Osteoblast (primary cell): ENCODE measurements around the gene OR52N5. TPM values are rescaled to one million over a fixed set of nuclear protein-coding genes. Genes with fewer than 3 reads are reported as not detected.

Experiments used
- DNase-seq: peaks from one replicate; pipeline ENCODE4 v3.0.0; 2011; ENCODE audit warnings: low spot score, mixed read lengths; ENCODE audit not compliant: insufficient read length; ENCODE audit errors: missing footprints
- H2AFZ ChIP-seq: 2 replicates; pipeline ENCODE4 v1.6.0; 2011; ENCODE audit warnings: mild to moderate bottlenecking, low read length
- H3K27ac ChIP-seq: 2 replicates; pipeline ENCODE4 v1.5.1; 2011; ENCODE audit warnings: mild to moderate bottlenecking, low read depth, low read length, moderate library complexity
- H3K27me3 ChIP-seq: 2 replicates; pipeline ENCODE4 v1.6.0; 2012; ENCODE audit warnings: mild to moderate bottlenecking, control low read depth, inconsistent platforms, low read length, moderate library complexity; ENCODE audit not compliant: insufficient read depth
- H3K36me3 ChIP-seq: 2 replicates; pipeline ENCODE4 v1.5.1; 2011; ENCODE audit warnings: mild to moderate bottlenecking, low read length, control low read depth, moderate library complexity; ENCODE audit not compliant: insufficient read depth
- H3K4me1 ChIP-seq: 2 replicates; pipeline ENCODE4 v1.5.1; 2011; ENCODE audit warnings: mild to moderate bottlenecking, low read length, control low read depth, moderate library complexity; ENCODE audit not compliant: insufficient read depth
- H3K4me2 ChIP-seq: 2 replicates; pipeline ENCODE4 v1.6.0; 2011; ENCODE audit warnings: mild to moderate bottlenecking, low read length; ENCODE audit not compliant: insufficient read depth
- H3K4me3 ChIP-seq: fragments of 200-600 bp; sonication (generic); 3 replicates; pipeline ENCODE4 v1.5.1; 2012; ENCODE audit warnings: mild to moderate bottlenecking, low read length, inconsistent platforms; ENCODE audit not compliant: insufficient read depth
- H3K79me2 ChIP-seq: 2 replicates; pipeline ENCODE4 v1.6.0; 2012; ENCODE audit warnings: mild to moderate bottlenecking, low read length, control low read depth, inconsistent platforms; ENCODE audit not compliant: insufficient read depth
- H3K9me3 ChIP-seq: 2 replicates; pipeline ENCODE4 v1.5.1; 2011; ENCODE audit warnings: low read depth, low read length, control low read depth
- H4K20me1 ChIP-seq: 2 replicates; pipeline ENCODE4 v1.6.0; 2012; ENCODE audit warnings: mild to moderate bottlenecking, low read length, control low read depth; ENCODE audit not compliant: insufficient read depth
- total RNA-seq: library from RNA; depleted of rRNA; stranded (reverse); fragments of >200 nt; gene quantifications from 2 replicates; pipeline ENCODE4 v1.2.3, GENCODE V29; 2012
- TF ChIP-seq, protein P1 (sequence below): IDR thresholded peaks from 2 replicates; pipeline ENCODE4 v1.5.1; 2011; ENCODE audit warnings: mild to moderate bottlenecking, low read depth, low read length, moderate library complexity; ENCODE audit errors: extremely low read depth

The OR52N5 gene
- total RNA-seq, 1 donor = not detected

DNA sequence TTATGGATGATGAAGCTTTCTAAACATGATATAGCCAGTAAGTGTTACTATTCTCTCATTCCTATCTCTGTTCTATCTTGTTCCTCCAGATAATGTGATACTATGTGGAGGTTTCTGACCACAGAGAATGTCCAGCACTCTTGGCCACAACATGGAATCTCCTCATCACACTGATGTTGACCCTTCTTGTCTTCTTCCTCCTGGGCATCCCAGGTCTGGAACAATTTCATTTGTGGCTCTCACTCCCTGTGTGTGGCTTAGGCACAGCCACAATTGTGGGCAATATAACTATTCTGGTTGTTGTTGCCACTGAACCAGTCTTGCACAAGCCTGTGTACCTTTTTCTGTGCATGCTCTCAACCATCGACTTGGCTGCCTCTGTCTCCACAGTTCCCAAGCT lies 56.8 kb downstream of the OR52N5 start:
- Histone ChIP-seq H3K79me2 (no peaks in the 10 kb centered on the region), H2AFZ (no peak overlapping the region), H3K4me3 (no peak overlapping the region), H4K20me1 (no peaks in the 10 kb centered on the region), H3K27me3 (peaks cover 4% of the 10 kb centered on the region), H3K4me1 (no peaks in the 10 kb centered on the region), H3K4me2 (no peak overlapping the region), H3K9me3 (no peaks in the 10 kb centered on the region), H3K27ac (no peak overlapping the region), H3K36me3 (no peaks in the 10 kb centered on the region)
- TF ChIP-seq, protein P1, sequence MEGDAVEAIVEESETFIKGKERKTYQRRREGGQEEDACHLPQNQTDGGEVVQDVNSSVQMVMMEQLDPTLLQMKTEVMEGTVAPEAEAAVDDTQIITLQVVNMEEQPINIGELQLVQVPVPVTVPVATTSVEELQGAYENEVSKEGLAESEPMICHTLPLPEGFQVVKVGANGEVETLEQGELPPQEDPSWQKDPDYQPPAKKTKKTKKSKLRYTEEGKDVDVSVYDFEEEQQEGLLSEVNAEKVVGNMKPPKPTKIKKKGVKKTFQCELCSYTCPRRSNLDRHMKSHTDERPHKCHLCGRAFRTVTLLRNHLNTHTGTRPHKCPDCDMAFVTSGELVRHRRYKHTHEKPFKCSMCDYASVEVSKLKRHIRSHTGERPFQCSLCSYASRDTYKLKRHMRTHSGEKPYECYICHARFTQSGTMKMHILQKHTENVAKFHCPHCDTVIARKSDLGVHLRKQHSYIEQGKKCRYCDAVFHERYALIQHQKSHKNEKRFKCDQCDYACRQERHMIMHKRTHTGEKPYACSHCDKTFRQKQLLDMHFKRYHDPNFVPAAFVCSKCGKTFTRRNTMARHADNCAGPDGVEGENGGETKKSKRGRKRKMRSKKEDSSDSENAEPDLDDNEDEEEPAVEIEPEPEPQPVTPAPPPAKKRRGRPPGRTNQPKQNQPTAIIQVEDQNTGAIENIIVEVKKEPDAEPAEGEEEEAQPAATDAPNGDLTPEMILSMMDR = no peak
- DNase-seq = no peak

Other genes starting within 250 kb of the OR52N5 start
- gene OR52H1, start 234.8 kb downstream of the OR52N5 start, total RNA-seq = 0.29 and 0.36 TPM in 2 replicates
- not detected in 2 replicates for gene OR52B6, start 202.5 kb downstream of the OR52N5 start, total RNA-seq
- 3.6 and 3.8 TPM in 2 replicates for gene TRIM6, start 186.7 kb downstream of the OR52N5 start, total RNA-seq
- 8.3 and 10.3 TPM in 2 replicates for gene TRIM34, start 158.4 kb downstream of the OR52N5 start, total RNA-seq
- 25.9 and 29.7 TPM in 2 replicates for gene TRIM5, start 98.3 kb downstream of the OR52N5 start, total RNA-seq
- 152 and 185 TPM in 2 replicates for gene TRIM22, start 93.6 kb downstream of the OR52N5 start, total RNA-seq
- under 0.01 TPM in 1 of 2 replicates, not detected in the other for gene OR56B1, start 46.9 kb downstream of the OR52N5 start, total RNA-seq
- gene OR52N4, start 29.1 kb downstream of the OR52N5 start, total RNA-seq = not detected in 2 replicates
- 0.36 TPM in 1 of 2 replicates, not detected in the other for gene OR52N1, start 7.9 kb upstream of the OR52N5 start, total RNA-seq
- gene OR52N2, start 25.6 kb upstream of the OR52N5 start, total RNA-seq = not detected in 2 replicates
- 1.4 TPM in 1 of 2 replicates, not detected in the other for gene OR52E6, start 58.5 kb upstream of the OR52N5 start, total RNA-seq
- gene OR52E8, start 74.3 kb upstream of the OR52N5 start, total RNA-seq = 0.36 TPM in 1 of 2 replicates, not detected in the other
- not detected in 2 replicates for gene OR52E4, start 97.3 kb upstream of the OR52N5 start, total RNA-seq
- not detected in 2 replicates for gene OR52E5, start 109.9 kb upstream of the OR52N5 start, total RNA-seq
- not detected in 2 replicates for gene OR56A3, start 158.9 kb upstream of the OR52N5 start, total RNA-seq
- gene OR56A5, start 185.1 kb upstream of the OR52N5 start, total RNA-seq = not detected in 2 replicates
- not detected in 2 replicates for gene OR52L1, start 203.6 kb upstream of the OR52N5 start, total RNA-seq
- not detected in 2 replicates for gene OR56A4, start 223.6 kb upstream of the OR52N5 start, total RNA-seq
- under 0.01 TPM in 2 replicates for gene OR56A1, start 247.4 kb upstream of the OR52N5 start, total RNA-seq